HepG2 (cell line): ENCODE measurements around the gene ZNF157.

Experiments
- ARNT2 ChIP-seq: sonication (generic); formaldehyde crosslinking; IDR thresholded peaks from 2 replicates; pipeline ENCODE4 v1.8.0; 2022; ENCODE audit warnings: mild to moderate bottlenecking, low read depth, missing genetic modification reagents, moderate library complexity
- BRCA1 ChIP-seq: sonication (generic); formaldehyde crosslinking; IDR thresholded peaks from 2 replicates; pipeline ENCODE4 v1.4.0; 2020; ENCODE audit warnings: missing genetic modification reagents
- BRF2 ChIP-seq: sonication (generic); formaldehyde crosslinking; IDR thresholded peaks from 2 replicates; pipeline ENCODE4 v1.8.1; 2022; ENCODE audit warnings: mild to moderate bottlenecking, missing genetic modification reagents
- CCAR2 ChIP-seq: fragments of 200-400 bp; formaldehyde crosslinking; optimal IDR thresholded peaks from 2 replicates; pipeline ENCODE3; 2018; ENCODE audit warnings: low read depth, mild to moderate bottlenecking, low read length, moderate library complexity
- CSRNP2 ChIP-seq: sonication (generic); formaldehyde crosslinking; conservative IDR thresholded peaks from 2 replicates; pipeline ENCODE4 v1.8.0; 2022; ENCODE audit warnings: low read depth, missing genetic modification reagents
- MEF2D ChIP-seq: sonication (generic); formaldehyde crosslinking; IDR thresholded peaks from 2 replicates; pipeline ENCODE4 v1.5.1; 2020; ENCODE audit warnings: mild to moderate bottlenecking, missing genetic modification reagents
- POLR2A ChIP-seq, 2 experiments: IDR thresholded peaks; 2 replicates each; pipeline ENCODE4 v1.6.1; 2011; ENCODE audit warnings: low read depth in 2 of 2, low read length in 2 of 2, mild to moderate bottlenecking in 1 of 2, moderate library complexity in 1 of 2; ENCODE audit not compliant: insufficient read depth in 1 of 2
- POLR2AphosphoS5 ChIP-seq: IDR thresholded peaks from 2 replicates; pipeline ENCODE4 v1.6.1; 2012; ENCODE audit warnings: low read depth, low read length
- RFX5 ChIP-seq: IDR thresholded peaks from 2 replicates; pipeline ENCODE4 v1.6.1; 2011; ENCODE audit warnings: low read depth, low read length, improper control_type of control experiment
- SMAD9 ChIP-seq: sonication (generic); formaldehyde crosslinking; IDR thresholded peaks from 2 replicates; pipeline ENCODE4 v1.5.1; 2020; ENCODE audit warnings: mild to moderate bottlenecking, missing genetic modification reagents
- SOX6 ChIP-seq, 2 experiments: fragments of 450-650 bp in 1 of 2; sonication (generic) in 1 of 2; formaldehyde crosslinking in 1 of 2; IDR thresholded peaks; 2 replicates each; pipeline versions ENCODE4 v1.4.0 to v1.6.1; 2017 to 2020; ENCODE audit warnings: antibody characterized with exemption in 1 of 2, mild to moderate bottlenecking in 1 of 2, missing genetic modification reagents in 1 of 2
- ZFP62 ChIP-seq: sonication (generic); formaldehyde crosslinking; IDR thresholded peaks from 2 replicates; pipeline ENCODE4 v1.4.0; 2020; ENCODE audit warnings: missing genetic modification reagents
- TF ChIP-seq, protein P1 (sequence below): sonication (generic); formaldehyde crosslinking; IDR thresholded peaks from 2 replicates; pipeline ENCODE4 v1.4.0; 2020; ENCODE audit warnings: low read depth, mild to moderate bottlenecking, missing genetic modification reagents
- TF ChIP-seq, protein P2 (sequence below): sonication (generic); formaldehyde crosslinking; IDR thresholded peaks from 2 replicates; pipeline ENCODE4 v1.4.0; 2020; ENCODE audit warnings: missing genetic modification reagents

- TF ChIP-seq, protein P1, sequence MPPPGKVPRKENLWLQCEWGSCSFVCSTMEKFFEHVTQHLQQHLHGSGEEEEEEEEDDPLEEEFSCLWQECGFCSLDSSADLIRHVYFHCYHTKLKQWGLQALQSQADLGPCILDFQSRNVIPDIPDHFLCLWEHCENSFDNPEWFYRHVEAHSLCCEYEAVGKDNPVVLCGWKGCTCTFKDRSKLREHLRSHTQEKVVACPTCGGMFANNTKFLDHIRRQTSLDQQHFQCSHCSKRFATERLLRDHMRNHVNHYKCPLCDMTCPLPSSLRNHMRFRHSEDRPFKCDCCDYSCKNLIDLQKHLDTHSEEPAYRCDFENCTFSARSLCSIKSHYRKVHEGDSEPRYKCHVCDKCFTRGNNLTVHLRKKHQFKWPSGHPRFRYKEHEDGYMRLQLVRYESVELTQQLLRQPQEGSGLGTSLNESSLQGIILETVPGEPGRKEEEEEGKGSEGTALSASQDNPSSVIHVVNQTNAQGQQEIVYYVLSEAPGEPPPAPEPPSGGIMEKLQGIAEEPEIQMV (CRISPR knock-in tag): no peak
- TF ChIP-seq CCAR2 (no peak), CSRNP2 (no peak), MEF2D (CRISPR knock-in tag) (no peak), ZFP62 (CRISPR knock-in tag) (no peak), POLR2A (IDR thresholded peaks at IDR 0.05; ENCODE audit: insufficient read depth in 1 of 2, low read depth in 2 of 2, low read length in 2 of 2) (no peak), ARNT2 (CRISPR knock-in tag) (no peak), BRCA1 (no peak), SOX6 (IDR thresholded peaks at IDR 0.05) (no peak), SOX6 (CRISPR knock-in tag; IDR thresholded peaks at IDR 0.05) (no peak), POLR2AphosphoS5 (no peak), SMAD9 (CRISPR knock-in tag) (no peak), RFX5 (no peak), BRF2 (CRISPR knock-in tag) (no peak)
- TF ChIP-seq, protein P2, sequence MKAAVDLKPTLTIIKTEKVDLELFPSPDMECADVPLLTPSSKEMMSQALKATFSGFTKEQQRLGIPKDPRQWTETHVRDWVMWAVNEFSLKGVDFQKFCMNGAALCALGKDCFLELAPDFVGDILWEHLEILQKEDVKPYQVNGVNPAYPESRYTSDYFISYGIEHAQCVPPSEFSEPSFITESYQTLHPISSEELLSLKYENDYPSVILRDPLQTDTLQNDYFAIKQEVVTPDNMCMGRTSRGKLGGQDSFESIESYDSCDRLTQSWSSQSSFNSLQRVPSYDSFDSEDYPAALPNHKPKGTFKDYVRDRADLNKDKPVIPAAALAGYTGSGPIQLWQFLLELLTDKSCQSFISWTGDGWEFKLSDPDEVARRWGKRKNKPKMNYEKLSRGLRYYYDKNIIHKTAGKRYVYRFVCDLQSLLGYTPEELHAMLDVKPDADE (CRISPR knock-in tag): no peak
Observed at GRCh38 chrX:47413179-47413594, 42.8 kb downstream of the ZNF157 start.
